ENCODE data around the gene LRAT.

Gene LRAT

GRCh38 chr4:154744341-154744926 lies 634 bp downstream of the LRAT start:
- no peak overlapping the region for H3K4me3 ChIP-seq (ENCODE audit: control insufficient read depth, low read depth, low read length)
- DNase-seq (ENCODE audit: low read depth) = no peak
- no peak for TF ChIP-seq CTCF (IDR thresholded peaks at IDR 0.05; ENCODE audit: control insufficient read depth, insufficient read depth, low read depth, low read length, missing control alignments)

- no peak overlapping the region for H3K4me3 ChIP-seq (ENCODE audit: control insufficient read depth, low read depth, low read length)
- DNase-seq (ENCODE audit: low read depth) = no peak
- TF ChIP-seq CTCF (IDR thresholded peaks at IDR 0.05; ENCODE audit: control insufficient read depth, insufficient read depth, low read depth, low read length, missing control alignments) = no peak
These were observed 13.9 kb downstream of the LRAT start for GRCh38 chr4:154757713-154758112.

- TF ChIP-seq CTCF (IDR thresholded peaks at IDR 0.05; ENCODE audit: control insufficient read depth, insufficient read depth, low read depth, low read length, missing control alignments) = no peak
- DNase-seq (ENCODE audit: low read depth) = no peak
These were observed 17.1 kb downstream of the LRAT start for GRCh38 chr4:154760895-154761294.

GRCh38 chr4:154778264-154778663 lies 34.5 kb downstream of the LRAT start:
- no peak for TF ChIP-seq CTCF (IDR thresholded peaks at IDR 0.05; ENCODE audit: control insufficient read depth, insufficient read depth, low read depth, low read length, missing control alignments)
- H3K4me3 ChIP-seq (ENCODE audit: control insufficient read depth, low read depth, low read length) = no peak overlapping the region
- no peak for DNase-seq (ENCODE audit: low read depth)

More at GRCh38 chr4:154760895-154761294, 17.1 kb downstream of the LRAT start:
- H3K4me3 ChIP-seq (ENCODE audit: control insufficient read depth, low read depth, low read length) = no peak overlapping the region

- TF ChIP-seq CTCF (IDR thresholded peaks at IDR 0.05; ENCODE audit: control insufficient read depth, insufficient read depth, low read depth, low read length, missing control alignments) = peak; percentile 50
- peak; percentile 5 for DNase-seq (ENCODE audit: low read depth)
- H3K4me3 ChIP-seq (ENCODE audit: control insufficient read depth, low read depth, low read length) = no peak overlapping the region
These were observed 35.7 kb downstream of the LRAT start for GRCh38 chr4:154779362-154779947.

- DNase-seq (ENCODE audit: low read depth) = no peak
- no peak within 1 kb of the TSS for H3K4me3 ChIP-seq (ENCODE audit: control insufficient read depth, low read depth, low read length)
- TF ChIP-seq CTCF (IDR thresholded peaks at IDR 0.05; ENCODE audit: control insufficient read depth, insufficient read depth, low read depth, low read length, missing control alignments) = no peak
These were observed 37.6 kb downstream of the LRAT start, which contains the start of gene RBM46 for GRCh38 chr4:154781126-154781982. TSS of gene RBM46 (plus strand) at chr4:154781272. CDS start at chr4:154796753, 15,481 bp downstream.

Measured in AG09309 (cell line).